GM10248 (cell line): Measurements from ENCODE around the gene ALKBH7.
"Not testable (repeated sequence)": the region's sequence is repeated elsewhere in the genome, so short reads cannot be mapped to it uniquely, and the experiment has no call there.

Experiments
- CTCF ChIA-PET: fragments of 300-600 bp; sonication (Branson Sonifier 250); formaldehyde crosslinking; extraction: SDS; loops from one replicate; lab custom pipeline; 2021; ENCODE audit warnings: antibody characterized with exemption; lab: Yijun Ruan, JAX
- POLR2A ChIA-PET: fragments of 350-650 bp; sonication (Branson Sonifier 250); formaldehyde crosslinking; extraction: SDS; loops from one replicate; lab custom pipeline; 2020; ENCODE audit warnings: antibody characterized with exemption; lab: Yijun Ruan, JAX
- DNase-seq: peaks from one replicate; pipeline ENCODE4 v3.0.0; 2012; ENCODE audit errors: extremely low spot score
- TF ChIP-seq, protein P1 (sequence below): IDR thresholded peaks from 2 replicates; pipeline ENCODE4 v1.5.1; 2012; ENCODE audit warnings: mild to moderate bottlenecking, low read depth; ENCODE audit errors: extremely low read depth, missing control alignments, control extremely low read depth

The ALKBH7 gene

DNA sequence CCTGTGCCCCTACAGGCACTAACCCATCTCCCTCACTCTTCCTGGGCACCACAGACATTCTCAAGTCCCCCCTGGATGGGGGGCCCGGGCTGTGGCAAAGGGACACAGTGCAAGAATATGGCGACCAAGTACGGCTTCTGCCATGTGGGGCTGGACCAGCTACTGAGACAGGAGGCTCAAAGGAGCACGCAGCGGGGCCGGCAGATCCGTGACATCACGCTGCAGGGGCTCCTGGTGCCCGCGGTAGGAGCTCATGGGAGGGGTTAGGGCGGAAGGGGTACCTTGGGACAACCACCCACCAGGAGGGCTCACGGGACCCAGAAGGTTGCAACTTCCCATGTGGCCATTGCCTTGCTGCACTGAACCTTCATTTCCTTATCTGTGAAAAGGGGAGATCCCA lies 23.7 kb downstream of the ALKBH7 start:
- POLR2A ChIA-PET, result no interaction called here
- CTCF ChIA-PET, result no interaction called here
- DNase-seq, result no peak
- TF ChIP-seq, protein P1, sequence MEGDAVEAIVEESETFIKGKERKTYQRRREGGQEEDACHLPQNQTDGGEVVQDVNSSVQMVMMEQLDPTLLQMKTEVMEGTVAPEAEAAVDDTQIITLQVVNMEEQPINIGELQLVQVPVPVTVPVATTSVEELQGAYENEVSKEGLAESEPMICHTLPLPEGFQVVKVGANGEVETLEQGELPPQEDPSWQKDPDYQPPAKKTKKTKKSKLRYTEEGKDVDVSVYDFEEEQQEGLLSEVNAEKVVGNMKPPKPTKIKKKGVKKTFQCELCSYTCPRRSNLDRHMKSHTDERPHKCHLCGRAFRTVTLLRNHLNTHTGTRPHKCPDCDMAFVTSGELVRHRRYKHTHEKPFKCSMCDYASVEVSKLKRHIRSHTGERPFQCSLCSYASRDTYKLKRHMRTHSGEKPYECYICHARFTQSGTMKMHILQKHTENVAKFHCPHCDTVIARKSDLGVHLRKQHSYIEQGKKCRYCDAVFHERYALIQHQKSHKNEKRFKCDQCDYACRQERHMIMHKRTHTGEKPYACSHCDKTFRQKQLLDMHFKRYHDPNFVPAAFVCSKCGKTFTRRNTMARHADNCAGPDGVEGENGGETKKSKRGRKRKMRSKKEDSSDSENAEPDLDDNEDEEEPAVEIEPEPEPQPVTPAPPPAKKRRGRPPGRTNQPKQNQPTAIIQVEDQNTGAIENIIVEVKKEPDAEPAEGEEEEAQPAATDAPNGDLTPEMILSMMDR, result no peak

DNA sequence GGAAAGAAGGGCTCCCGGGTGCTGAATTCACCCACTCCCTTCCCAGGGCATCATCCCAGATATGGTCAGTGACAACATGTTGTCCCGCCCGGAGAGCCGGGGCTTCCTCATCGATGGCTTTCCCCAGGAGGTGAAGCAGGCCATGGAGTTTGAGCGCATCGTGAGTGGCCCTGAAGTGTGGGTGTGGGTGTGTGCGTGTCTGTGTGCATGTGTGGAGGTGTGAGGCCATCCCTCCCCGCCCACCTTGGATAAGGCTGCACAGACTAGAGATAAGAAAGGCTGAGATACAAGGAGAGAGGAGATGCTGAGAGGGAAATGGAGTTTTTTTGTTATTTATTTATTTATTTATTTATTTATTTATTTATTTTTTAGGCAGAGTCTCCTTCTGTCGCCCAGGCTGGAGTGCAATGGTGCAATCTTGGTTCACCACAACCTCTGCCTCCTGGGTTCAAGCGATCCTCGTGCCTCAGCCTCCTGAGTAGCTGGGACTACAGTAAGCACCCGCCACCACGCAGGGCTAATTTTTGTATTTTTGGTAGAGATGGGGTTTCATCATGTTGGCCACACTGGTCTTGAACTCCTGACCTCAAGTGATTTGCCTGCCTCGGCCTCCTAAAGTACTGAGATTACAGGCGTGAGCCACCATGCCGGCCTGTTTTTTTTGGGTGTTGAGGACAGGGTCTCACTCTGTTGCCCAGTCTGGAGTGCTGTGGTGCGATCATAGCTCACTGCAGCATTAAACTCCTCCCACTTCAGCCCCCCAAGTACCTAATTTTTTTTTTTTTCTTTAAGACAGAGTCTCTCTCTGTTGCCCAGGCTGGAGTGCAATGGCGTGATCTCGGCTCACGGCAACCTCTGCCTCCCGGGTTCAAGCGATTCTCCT lies 27.7 kb downstream of the ALKBH7 start:
- POLR2A ChIA-PET, CTCF ChIA-PET, DNase-seq: not testable (repeated sequence)

DNA sequence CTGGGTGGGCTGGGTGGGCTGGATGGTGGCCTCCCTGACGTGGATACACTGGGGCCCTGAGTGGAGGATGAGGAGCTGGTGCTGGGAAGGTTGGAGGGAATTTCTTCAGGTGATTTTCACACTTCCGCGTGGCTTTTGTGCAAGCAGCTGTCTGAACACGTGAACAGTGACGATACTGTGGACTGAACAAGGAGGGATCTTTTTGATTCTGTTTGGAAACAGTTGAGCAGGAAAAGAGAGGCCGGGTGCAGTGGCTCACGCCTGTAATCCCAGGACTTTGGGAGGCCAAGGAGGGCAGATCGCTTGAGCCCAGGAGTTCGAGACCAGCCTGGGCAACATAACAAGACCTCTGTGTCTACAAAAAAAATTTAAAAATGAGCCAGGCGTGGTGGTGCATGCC lies 29.5 kb downstream of the ALKBH7 start:
- CTCF ChIA-PET, result no interaction called here
- DNase-seq, result no peak
- POLR2A ChIA-PET, result no interaction called here
- TF ChIP-seq, protein P1, result no peak

DNA sequence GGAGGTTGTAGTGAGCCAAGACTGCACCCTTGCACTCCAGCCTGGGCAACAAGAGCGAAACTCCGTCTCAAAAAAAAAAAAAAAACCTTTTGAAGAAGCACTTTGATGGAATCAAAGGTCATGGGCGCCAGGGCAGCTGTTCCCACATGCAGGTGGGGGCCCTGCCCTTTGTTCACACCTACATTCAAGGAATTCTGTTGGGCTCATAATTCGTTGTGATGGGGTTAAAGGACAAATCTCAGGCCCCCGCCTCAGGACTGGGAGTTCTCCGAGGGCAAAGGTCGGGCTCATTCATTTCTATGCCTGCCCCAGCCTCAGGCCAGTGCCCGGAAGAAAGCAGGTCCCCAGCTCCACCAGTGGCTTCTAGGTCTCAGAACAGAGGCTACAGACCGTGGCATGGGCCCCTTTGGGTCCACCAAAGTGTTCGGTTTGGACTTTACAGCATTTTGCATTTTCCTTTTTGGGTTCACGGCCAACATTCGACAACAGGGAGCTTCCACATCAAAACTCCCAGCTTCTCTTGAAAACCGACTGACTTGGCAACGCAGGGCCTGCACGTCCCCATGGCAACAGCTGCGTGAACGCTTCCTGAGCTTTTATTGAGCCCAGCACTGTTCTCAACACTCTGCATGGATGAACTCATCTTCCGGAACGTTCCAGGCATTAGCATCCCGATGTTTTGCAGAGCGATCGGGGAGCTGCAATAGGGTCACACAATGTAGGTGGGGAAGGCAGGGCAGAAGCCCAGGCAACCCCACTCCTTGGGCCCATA lies 30.4 kb downstream of the ALKBH7 start:
- DNase-seq, result no peak
- CTCF ChIA-PET, result no interaction called here
- POLR2A ChIA-PET, result no interaction called here
- TF ChIP-seq, protein P1, result no peak

DNA sequence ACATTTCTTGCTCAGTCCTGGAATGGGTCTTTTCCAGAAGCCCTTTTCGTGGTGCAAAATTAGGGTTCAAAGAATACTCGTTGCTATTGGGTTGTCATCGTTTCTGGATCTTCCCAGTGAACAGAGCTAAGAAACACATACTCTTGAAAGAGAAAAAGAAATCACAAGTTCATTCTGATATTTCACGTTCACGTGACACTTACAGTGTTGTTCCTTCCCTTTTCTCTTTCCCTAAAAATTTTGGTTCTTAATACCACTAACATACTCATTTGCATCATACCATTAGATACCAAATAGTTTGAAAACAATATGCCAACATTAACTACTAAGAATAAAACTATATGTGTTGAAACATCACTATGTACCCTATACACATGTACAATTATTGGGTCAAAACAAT lies 33.8 kb downstream of the ALKBH7 start:
- ChIA-PET POLR2A (no interaction called here), CTCF (interaction anchor here (1.2 to 1.7 kb wide), 2 partner anchors 188 to 280 kb away, joined by 4 read pairs; no protein-coding TSS in a partner anchor)
- TF ChIP-seq, protein P1, result no peak
- DNase-seq, result no peak

DNA sequence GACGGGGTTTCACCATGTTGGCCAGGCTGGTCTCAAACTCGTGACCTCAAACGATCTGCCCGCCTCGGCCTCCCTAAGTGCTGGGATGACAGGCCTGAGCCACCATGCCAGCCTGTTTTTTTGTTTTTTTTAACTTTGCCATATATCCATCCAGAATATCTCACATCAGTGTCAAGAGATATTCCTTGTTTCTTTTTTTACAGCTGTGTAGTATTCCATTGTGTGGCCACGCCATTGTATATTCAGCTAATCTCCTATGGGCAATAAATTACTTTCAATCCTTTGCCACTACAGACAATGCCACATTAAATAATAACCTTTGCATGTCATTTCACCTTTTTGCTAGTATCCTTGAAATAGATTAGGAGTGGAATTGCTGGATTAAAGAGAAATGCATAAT lies 36.8 kb downstream of the ALKBH7 start:
- TF ChIP-seq, protein P1, result no peak
- POLR2A ChIA-PET, result no interaction called here
- DNase-seq, result no peak
- CTCF ChIA-PET, result interaction anchor here (1.0 kb wide), 1 partner anchor 10 kb away, joined by 3 read pairs; no protein-coding TSS in a partner anchor
